Measurements from ENCODE around the gene UBXN10. TPM values are rescaled to one million over a fixed set of nuclear protein-coding genes. Genes with fewer than 3 reads are reported as not detected.

Gene UBXN10
- total RNA-seq, 1 experiment from 2014 or later = 0.05 TPM

- Histone ChIP-seq H3K4me1 (ENCODE audit: control insufficient read depth, insufficient read depth, low read length) (no peaks in the 10 kb centered on the region), H3K36me3 (ENCODE audit: control insufficient read depth, insufficient read depth, low read length) (no peaks in the 10 kb centered on the region), H3K9me3 (ENCODE audit: control insufficient read depth, insufficient read depth, low read depth, low read length) (no peaks in the 10 kb centered on the region), H3K27me3 (ENCODE audit: control insufficient read depth, insufficient read depth, low read length) (peaks cover 11% of the 10 kb centered on the region), H3K27ac (ENCODE audit: low read length) (no peak overlapping the region), H3K4me3 (ENCODE audit: low read depth in 2 of 2, low read length in 2 of 2) (no peak overlapping the region)
- POLR2A ChIA-PET = no interaction called here
- no TSS peak for BruUV-seq (replicated peaks)
- CTCF ChIA-PET = interaction anchor here (0.6 kb wide), 1 partner anchor 12 kb away, joined by 7 read pairs; no protein-coding TSS in a partner anchor
- in situ Hi-C loops (cut with HindIII; ENCODE audit: low pct_unique_long_range_greater_than_20kb, low sequenced_read_pairs) = no loop called here
- no peak for DNase-seq (ENCODE audit: low read depth, low spot score)
- TF ChIP-seq TCF7L2 (IDR thresholded peaks at IDR 0.05; ENCODE audit: low read depth, low read length) = no peak
- intact Hi-C loops (cut with micrococcal nuclease; ENCODE audit: unreplicated experiment) = no loop called here
- ATAC-seq = no peak
Measured at GRCh38 chr1:20200966-20201365, 15.1 kb downstream of the UBXN10 start.

- H3K27me3 ChIP-seq (ENCODE audit: control insufficient read depth, insufficient read depth, low read length) = peaks cover 11% of the 10 kb centered on the region
- H3K36me3 ChIP-seq (ENCODE audit: control insufficient read depth, insufficient read depth, low read length) = no peaks in the 10 kb centered on the region
- TF ChIP-seq SIN3A (IDR thresholded peaks at IDR 0.05; ENCODE audit: borderline replicate concordance, insufficient read depth, low read depth, low read length) (no peak), TCF7L2 (IDR thresholded peaks at IDR 0.05; ENCODE audit: low read depth, low read length) (no peak), POLR2AphosphoS5 (IDR thresholded peaks at IDR 0.05; ENCODE audit: low read depth, low read length) (no peak), REST (IDR thresholded peaks at IDR 0.05; ENCODE audit: insufficient read depth in 1 of 2, low read depth in 2 of 2, low read length in 1 of 2) (no peak), CTCF (IDR thresholded peaks at IDR 0.05) (no peak)
- H3K4me3 ChIP-seq (ENCODE audit: low read depth in 2 of 2, low read length in 2 of 2) = no peak overlapping the region
- in situ Hi-C loops (cut with HindIII; ENCODE audit: low pct_unique_long_range_greater_than_20kb, low sequenced_read_pairs) (no loop called here), intact Hi-C loops (cut with micrococcal nuclease; ENCODE audit: unreplicated experiment) (no loop called here)
- H3K4me1 ChIP-seq (ENCODE audit: control insufficient read depth, insufficient read depth, low read length) = no peaks in the 10 kb centered on the region
- no peaks in the 10 kb centered on the region for H3K9me3 ChIP-seq (ENCODE audit: control insufficient read depth, insufficient read depth, low read depth, low read length)
- POLR2A ChIA-PET = no interaction called here
- CTCF ChIA-PET = no interaction called here
- no peak overlapping the region for H3K27ac ChIP-seq (ENCODE audit: low read length)
- DNase-seq (ENCODE audit: low read depth, low spot score) = no peak
- no peak for ATAC-seq
- BruUV-seq (replicated peaks) = no TSS peak
Measured at GRCh38 chr1:20202166-20202565, 16.3 kb downstream of the UBXN10 start.

GRCh38 chr1:20207546-20207945, 21.6 kb downstream of the UBXN10 start:
- DNase-seq (ENCODE audit: low read depth, low spot score) (no peak), ATAC-seq (no peak)
- Histone ChIP-seq H3K9me3 (ENCODE audit: control insufficient read depth, insufficient read depth, low read depth, low read length) (no peaks in the 10 kb centered on the region), H3K27ac (ENCODE audit: low read length) (no peak overlapping the region), H3K27me3 (ENCODE audit: control insufficient read depth, insufficient read depth, low read length) (peaks cover 3% of the 10 kb centered on the region; the same call in 1 of the 2 replicates), H3K4me3 (ENCODE audit: low read depth in 2 of 2, low read length in 2 of 2) (no peak overlapping the region), H3K36me3 (ENCODE audit: control insufficient read depth, insufficient read depth, low read length) (no peaks in the 10 kb centered on the region), H3K4me1 (ENCODE audit: control insufficient read depth, insufficient read depth, low read length) (no peaks in the 10 kb centered on the region; the same call in 1 of the 2 replicates)
- intact Hi-C loops (cut with micrococcal nuclease; ENCODE audit: unreplicated experiment) (no loop called here), in situ Hi-C loops (cut with HindIII; ENCODE audit: low pct_unique_long_range_greater_than_20kb, low sequenced_read_pairs) (no loop called here)
- no peak for TF ChIP-seq CTCF (IDR thresholded peaks at IDR 0.05)
- no peak for TF ChIP-seq SIN3A (IDR thresholded peaks at IDR 0.05; ENCODE audit: borderline replicate concordance, insufficient read depth, low read depth, low read length)
- no peak for TF ChIP-seq REST (IDR thresholded peaks at IDR 0.05; ENCODE audit: insufficient read depth in 1 of 2, low read depth in 2 of 2, low read length in 1 of 2)
- TF ChIP-seq POLR2AphosphoS5 (IDR thresholded peaks at IDR 0.05; ENCODE audit: low read depth, low read length) = no peak
- TF ChIP-seq TCF7L2 (IDR thresholded peaks at IDR 0.05; ENCODE audit: low read depth, low read length) = no peak
- no TSS peak for BruUV-seq (replicated peaks)
- ChIA-PET POLR2A (no interaction called here), CTCF (no interaction called here)
